HEK293 (cell line): ENCODE results near the gene PACRG.

ENCODE experiments used
- CTCF ChIA-PET: fragments of 350-600 bp; formaldehyde crosslinking; extraction: SDS; loops from one replicate; lab custom pipeline; 2021; ENCODE audit warnings: antibody characterized with exemption; lab: Yijun Ruan, JAX
- POLR2A ChIA-PET: fragments of 300-600 bp; formaldehyde crosslinking; extraction: SDS; loops from one replicate; lab custom pipeline; 2020; ENCODE audit warnings: antibody characterized with exemption, inconsistent platforms; lab: Yijun Ruan, JAX
- H3K27ac ChIP-seq: fragments of 200-500 bp; sonication (Bioruptor generic); 2 replicates; pipeline ENCODE4 v1.5.1; 2014; ENCODE audit warnings: low read depth, low read length, control low read depth, inconsistent platforms; ENCODE audit errors: extremely low read depth
- H3K36me3 ChIP-seq, 2 experiments: fragments of 200-500 bp in 1 of 2; sonication (Bioruptor generic) in 1 of 2; 1 replicate in 1 of 2; 2 replicates in 1 of 2; pipeline ENCODE4 v1.5.1; 2014 to 2017; ENCODE audit warnings: inconsistent platforms in 2 of 2, low read length in 2 of 2; ENCODE audit not compliant: control insufficient read depth in 2 of 2, insufficient read depth in 1 of 2
- H3K4me1 ChIP-seq: fragments of 200-500 bp; sonication (Bioruptor generic); 2 replicates; pipeline ENCODE4 v1.5.1; 2014; ENCODE audit warnings: mild to moderate bottlenecking, low read length, inconsistent platforms; ENCODE audit not compliant: control insufficient read depth, insufficient read depth
- H3K4me3 ChIP-seq: 2 replicates; pipeline ENCODE4 v1.5.1; 2011; ENCODE audit warnings: low read depth, mild to moderate bottlenecking, control low read depth, low read length, moderate library complexity
- H3K9me3 ChIP-seq: fragments of 200-500 bp; sonication (Bioruptor generic); 2 replicates; pipeline ENCODE4 v1.5.1; 2014; ENCODE audit warnings: low read depth, low read length, inconsistent platforms; ENCODE audit not compliant: control insufficient read depth, insufficient read depth
- FEZF1 ChIP-seq: fragments of 450-650 bp; formaldehyde crosslinking; IDR thresholded peaks from 2 replicates; pipeline ENCODE4 v1.5.1; 2016; ENCODE audit warnings: missing biosample characterization, missing genetic modification characterization
- GLI2 ChIP-seq: fragments of 450-650 bp; formaldehyde crosslinking; IDR thresholded peaks from 2 replicates; pipeline ENCODE4; 2017; ENCODE audit warnings: missing biosample characterization, missing genetic modification characterization, low read depth, borderline replicate concordance
- KLF7 ChIP-seq: fragments of 450-650 bp; formaldehyde crosslinking; IDR thresholded peaks from 2 replicates; pipeline ENCODE4 v1.5.1; 2016; ENCODE audit warnings: missing biosample characterization, missing genetic modification characterization, borderline replicate concordance
- SCRT1 ChIP-seq: fragments of 450-650 bp; formaldehyde crosslinking; IDR thresholded peaks from 2 replicates; pipeline ENCODE4 v1.5.1; 2016; ENCODE audit warnings: missing biosample characterization, missing genetic modification characterization, borderline replicate concordance
- SP2 ChIP-seq: fragments of 450-650 bp; formaldehyde crosslinking; IDR thresholded peaks from 2 replicates; pipeline ENCODE4 v1.5.1; 2016; ENCODE audit warnings: missing biosample characterization, missing genetic modification characterization
- SP3 ChIP-seq: fragments of 450-650 bp; formaldehyde crosslinking; IDR thresholded peaks from 2 replicates; pipeline ENCODE4 v1.5.1; 2016; ENCODE audit warnings: missing biosample characterization, missing genetic modification characterization
- TCF7L2 ChIP-seq: IDR thresholded peaks from 2 replicates; pipeline ENCODE4 v1.6.1; 2011; ENCODE audit warnings: low read depth, mild to moderate bottlenecking, inconsistent platforms, low read length, moderate library complexity, borderline replicate concordance
- ZIC2 ChIP-seq: fragments of 450-650 bp; formaldehyde crosslinking; IDR thresholded peaks from 2 replicates; pipeline ENCODE4 v1.5.1; 2016; ENCODE audit warnings: missing biosample characterization, missing genetic modification characterization
- ZNF10 ChIP-seq: fragments of 450-650 bp; formaldehyde crosslinking; IDR thresholded peaks from 2 replicates; pipeline ENCODE4 v1.5.1; 2017; ENCODE audit warnings: missing biosample characterization, missing genetic modification characterization
- ZNF140 ChIP-seq: fragments of 450-650 bp; formaldehyde crosslinking; IDR thresholded peaks from 2 replicates; pipeline ENCODE4 v1.5.1; 2016; ENCODE audit warnings: missing biosample characterization, missing genetic modification characterization
- ZNF311 ChIP-seq: fragments of 450-650 bp; formaldehyde crosslinking; IDR thresholded peaks from 2 replicates; pipeline ENCODE4 v1.5.1; 2017; ENCODE audit warnings: missing biosample characterization, missing genetic modification characterization, borderline replicate concordance
- ZNF354C ChIP-seq: fragments of 450-650 bp; formaldehyde crosslinking; IDR thresholded peaks from 2 replicates; pipeline ENCODE4 v1.5.1; 2016; ENCODE audit warnings: missing biosample characterization, missing genetic modification characterization, low read depth, borderline replicate concordance
- ZNF530 ChIP-seq: fragments of 450-650 bp; formaldehyde crosslinking; IDR thresholded peaks from 2 replicates; pipeline ENCODE4 v1.5.1; 2016; ENCODE audit warnings: low read depth, missing biosample characterization, missing genetic modification characterization
- ZNF626 ChIP-seq: fragments of 450-650 bp; sonication (Bioruptor Pico); formaldehyde crosslinking; IDR thresholded peaks from 2 replicates; pipeline ENCODE4 v1.5.1; 2018; ENCODE audit warnings: missing biosample characterization, missing genetic modification characterization, inconsistent platforms
- ZNF704 ChIP-seq: fragments of 450-650 bp; formaldehyde crosslinking; IDR thresholded peaks from 2 replicates; pipeline ENCODE4 v1.5.1; 2016; ENCODE audit warnings: missing biosample characterization, missing genetic modification characterization
- ZNF76 ChIP-seq: fragments of 450-650 bp; formaldehyde crosslinking; IDR thresholded peaks from 2 replicates; pipeline ENCODE4; 2016; ENCODE audit warnings: low read depth, missing biosample characterization, missing genetic modification characterization, borderline replicate concordance
- ZNF843 ChIP-seq: fragments of 450-650 bp; formaldehyde crosslinking; IDR thresholded peaks from 2 replicates; pipeline ENCODE4 v1.5.1; 2016; ENCODE audit warnings: missing biosample characterization, missing genetic modification characterization
- TF ChIP-seq, protein P1 (sequence below): fragments of 450-650 bp; formaldehyde crosslinking; IDR thresholded peaks from 2 replicates; pipeline ENCODE4 v1.5.1; 2016; ENCODE audit warnings: missing biosample characterization, missing genetic modification characterization
- TF ChIP-seq, protein P2 (sequence below): fragments of 450-650 bp; formaldehyde crosslinking; IDR thresholded peaks from 2 replicates; pipeline ENCODE4 v1.5.1; 2016; ENCODE audit warnings: missing biosample characterization, missing genetic modification characterization, borderline replicate concordance
- TF ChIP-seq, protein P3 (sequence below): fragments of 450-650 bp; formaldehyde crosslinking; IDR thresholded peaks from 2 replicates; pipeline ENCODE4 v1.5.1; 2017; ENCODE audit warnings: missing biosample characterization, missing genetic modification characterization

Gene PACRG

DNA sequence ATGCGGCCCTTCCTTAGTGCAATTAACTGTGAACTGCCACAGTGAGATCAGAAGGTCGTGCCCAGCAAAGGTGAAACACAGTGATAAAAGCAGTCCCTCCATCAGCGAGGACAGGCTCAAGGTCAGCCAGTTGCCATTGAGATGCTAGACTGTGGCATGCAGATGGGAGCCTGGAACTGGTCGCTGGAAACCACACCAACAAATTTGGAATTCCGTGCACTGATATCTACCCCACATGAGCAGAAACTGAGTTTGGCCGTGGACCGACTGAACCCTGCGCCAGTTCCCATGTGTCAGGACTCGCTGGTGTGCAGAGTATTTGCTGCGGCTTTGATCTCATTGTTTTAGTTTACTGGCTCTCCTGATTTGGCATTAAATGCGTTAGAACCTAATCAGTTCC, 561.1 kb downstream of the PACRG start (continued):
- TF ChIP-seq, protein P1, sequence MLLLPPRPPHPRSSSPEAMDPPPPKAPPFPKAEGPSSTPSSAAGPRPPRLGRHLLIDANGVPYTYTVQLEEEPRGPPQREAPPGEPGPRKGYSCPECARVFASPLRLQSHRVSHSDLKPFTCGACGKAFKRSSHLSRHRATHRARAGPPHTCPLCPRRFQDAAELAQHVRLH (tag by site-specific recombination) = no peak
- TF ChIP-seq ZNF10 (tag by site-specific recombination) = no peak
- TF ChIP-seq ZIC2 (tag by site-specific recombination) = no peak
- TF ChIP-seq ZNF704 = no peak
- TF ChIP-seq ZNF843 (tag by site-specific recombination) = no peak
- no peak for TF ChIP-seq GLI2 (tag by site-specific recombination)
- TF ChIP-seq, protein P2, sequence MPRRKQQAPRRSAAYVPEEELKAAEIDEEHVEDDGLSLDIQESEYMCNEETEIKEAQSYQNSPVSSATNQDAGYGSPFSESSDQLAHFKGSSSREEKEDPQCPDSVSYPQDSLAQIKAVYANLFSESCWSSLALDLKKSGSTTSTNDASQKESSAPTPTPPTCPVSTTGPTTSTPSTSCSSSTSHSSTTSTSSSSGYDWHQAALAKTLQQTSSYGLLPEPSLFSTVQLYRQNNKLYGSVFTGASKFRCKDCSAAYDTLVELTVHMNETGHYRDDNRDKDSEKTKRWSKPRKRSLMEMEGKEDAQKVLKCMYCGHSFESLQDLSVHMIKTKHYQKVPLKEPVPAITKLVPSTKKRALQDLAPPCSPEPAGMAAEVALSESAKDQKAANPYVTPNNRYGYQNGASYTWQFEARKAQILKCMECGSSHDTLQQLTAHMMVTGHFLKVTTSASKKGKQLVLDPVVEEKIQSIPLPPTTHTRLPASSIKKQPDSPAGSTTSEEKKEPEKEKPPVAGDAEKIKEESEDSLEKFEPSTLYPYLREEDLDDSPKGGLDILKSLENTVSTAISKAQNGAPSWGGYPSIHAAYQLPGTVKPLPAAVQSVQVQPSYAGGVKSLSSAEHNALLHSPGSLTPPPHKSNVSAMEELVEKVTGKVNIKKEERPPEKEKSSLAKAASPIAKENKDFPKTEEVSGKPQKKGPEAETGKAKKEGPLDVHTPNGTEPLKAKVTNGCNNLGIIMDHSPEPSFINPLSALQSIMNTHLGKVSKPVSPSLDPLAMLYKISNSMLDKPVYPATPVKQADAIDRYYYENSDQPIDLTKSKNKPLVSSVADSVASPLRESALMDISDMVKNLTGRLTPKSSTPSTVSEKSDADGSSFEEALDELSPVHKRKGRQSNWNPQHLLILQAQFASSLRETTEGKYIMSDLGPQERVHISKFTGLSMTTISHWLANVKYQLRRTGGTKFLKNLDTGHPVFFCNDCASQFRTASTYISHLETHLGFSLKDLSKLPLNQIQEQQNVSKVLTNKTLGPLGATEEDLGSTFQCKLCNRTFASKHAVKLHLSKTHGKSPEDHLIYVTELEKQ (tag by site-specific recombination) = no peak
- TF ChIP-seq ZNF140 (tag by site-specific recombination) = no peak
- TF ChIP-seq SP2 (tag by site-specific recombination) = no peak
- no peak for TF ChIP-seq ZNF354C (tag by site-specific recombination)
- no peak for TF ChIP-seq ZNF76 (tag by site-specific recombination)
- no peak for TF ChIP-seq ZNF530 (tag by site-specific recombination)
- no peak for TF ChIP-seq SCRT1 (tag by site-specific recombination)

DNA sequence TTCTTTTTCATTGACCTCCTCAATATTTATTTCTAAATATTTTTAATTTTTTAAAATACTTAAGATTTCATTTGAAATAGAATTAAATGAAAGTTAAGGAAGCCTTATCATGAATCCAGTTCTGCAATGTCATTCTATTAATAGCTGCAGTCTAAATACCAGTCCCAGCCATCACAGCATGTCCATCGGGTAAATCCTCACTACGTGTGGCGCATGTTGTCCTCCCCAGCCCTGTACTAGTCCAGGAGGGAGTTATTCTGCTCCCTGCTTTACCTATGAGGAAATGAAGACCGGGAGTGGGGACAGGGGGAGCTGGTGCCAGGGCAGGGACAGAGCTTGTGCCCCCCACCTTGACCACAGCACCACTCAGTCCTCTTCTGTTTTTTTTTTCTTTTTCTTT, 561.7 kb downstream of the PACRG start:
- Histone ChIP-seq H3K9me3 (no peaks in the 10 kb centered on the region), H3K27ac (no peak overlapping the region)
- TF ChIP-seq SP3 (tag by site-specific recombination) (no peak), KLF7 (tag by site-specific recombination) (no peak), ZNF311 (tag by site-specific recombination) (no peak), FEZF1 (no peak), TCF7L2 (no peak), ZNF626 (tag by site-specific recombination) (no peak)
- TF ChIP-seq, protein P3, sequence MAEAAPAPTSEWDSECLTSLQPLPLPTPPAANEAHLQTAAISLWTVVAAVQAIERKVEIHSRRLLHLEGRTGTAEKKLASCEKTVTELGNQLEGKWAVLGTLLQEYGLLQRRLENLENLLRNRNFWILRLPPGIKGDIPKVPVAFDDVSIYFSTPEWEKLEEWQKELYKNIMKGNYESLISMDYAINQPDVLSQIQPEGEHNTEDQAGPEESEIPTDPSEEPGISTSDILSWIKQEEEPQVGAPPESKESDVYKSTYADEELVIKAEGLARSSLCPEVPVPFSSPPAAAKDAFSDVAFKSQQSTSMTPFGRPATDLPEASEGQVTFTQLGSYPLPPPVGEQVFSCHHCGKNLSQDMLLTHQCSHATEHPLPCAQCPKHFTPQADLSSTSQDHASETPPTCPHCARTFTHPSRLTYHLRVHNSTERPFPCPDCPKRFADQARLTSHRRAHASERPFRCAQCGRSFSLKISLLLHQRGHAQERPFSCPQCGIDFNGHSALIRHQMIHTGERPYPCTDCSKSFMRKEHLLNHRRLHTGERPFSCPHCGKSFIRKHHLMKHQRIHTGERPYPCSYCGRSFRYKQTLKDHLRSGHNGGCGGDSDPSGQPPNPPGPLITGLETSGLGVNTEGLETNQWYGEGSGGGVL (tag by site-specific recombination) = no peak
- TF ChIP-seq, all 188 proteins: peak for 0
- Histone ChIP-seq H3K4me1 (no peaks in the 10 kb centered on the region), H3K4me3 (no peak overlapping the region), H3K36me3 (no peaks in the 10 kb centered on the region)
- ChIA-PET POLR2A (no interaction called here), CTCF (no interaction called here)
